HEK293T (cell line): Measurements from ENCODE around the gene ZDHHC8.

Experiments used
- ARNT ChIP-seq: fragments of 450-650 bp; IDR thresholded peaks from 2 replicates; pipeline ENCODE4 v1.6.1; 2017; ENCODE audit warnings: mild to moderate bottlenecking
- BHLHE40 ChIP-seq: fragments of 450-650 bp; IDR thresholded peaks from 2 replicates; pipeline ENCODE4 v1.6.1; 2016; ENCODE audit warnings: mild to moderate bottlenecking, moderate library complexity, borderline replicate concordance
- ELF4 ChIP-seq: fragments of 450-650 bp; IDR thresholded peaks from 2 replicates; pipeline ENCODE4 v1.6.1; 2017; ENCODE audit warnings: antibody characterized with exemption
- FOXK2 ChIP-seq: fragments of 450-650 bp; IDR thresholded peaks from 2 replicates; pipeline ENCODE4 v1.6.1; 2016; ENCODE audit warnings: mild to moderate bottlenecking
- FOXM1 ChIP-seq: fragments of 450-650 bp; IDR thresholded peaks from 2 replicates; pipeline ENCODE4 v1.6.1; 2017; ENCODE audit warnings: mild to moderate bottlenecking, borderline replicate concordance
- HDGF ChIP-seq: fragments of 450-650 bp; IDR thresholded peaks from 2 replicates; pipeline ENCODE4 v1.6.1; 2017; ENCODE audit warnings: antibody characterized with exemption, borderline replicate concordance
- L3MBTL2 ChIP-seq: fragments of 450-650 bp; conservative IDR thresholded peaks from 2 replicates; pipeline ENCODE4 v1.6.1; 2016; ENCODE audit warnings: mild to moderate bottlenecking
- LEF1 ChIP-seq: fragments of 450-650 bp; IDR thresholded peaks from 2 replicates; pipeline ENCODE4 v1.6.1; 2017; ENCODE audit warnings: mild to moderate bottlenecking, borderline replicate concordance
- PKNOX1 ChIP-seq: fragments of 450-650 bp; IDR thresholded peaks from 2 replicates; pipeline ENCODE4 v1.6.1; 2016
- SP1 ChIP-seq: fragments of 450-650 bp; IDR thresholded peaks from 2 replicates; pipeline ENCODE4 v1.6.1; 2017
- SUZ12 ChIP-seq: fragments of 450-650 bp; IDR thresholded peaks from 2 replicates; pipeline ENCODE4 v1.6.1; 2016; ENCODE audit warnings: mild to moderate bottlenecking
- TARDBP ChIP-seq: fragments of 450-650 bp; IDR thresholded peaks from 2 replicates; pipeline ENCODE4 v1.6.1; 2016
- ZNF384 ChIP-seq: fragments of 450-650 bp; IDR thresholded peaks from 2 replicates; pipeline ENCODE4 v1.6.1; 2016

- TF ChIP-seq ARNT (no peak), PKNOX1 (no peak), ELF4 (no peak), SP1 (no peak), TARDBP (no peak), FOXK2 (no peak), BHLHE40 (no peak), ZNF384 (no peak), L3MBTL2 (no peak), HDGF (no peak), LEF1 (no peak), SUZ12 (no peak), FOXM1 (no peak)
Measured at GRCh38 chr22:20095521-20095920, 36.1 kb upstream of the ZDHHC8 start.
